ENCODE data around the gene TEC.

- no peak for TF ChIP-seq CTCF (conservative IDR thresholded peaks at IDR 0.05; ENCODE audit: low read depth in 2 of 2)
- TF ChIP-seq STAT1 (IDR thresholded peaks at IDR 0.05; ENCODE audit: unreplicated experiment) = no peak
- no peak for TF ChIP-seq ZNF462 (CRISPR knock-in tag; IDR thresholded peaks at IDR 0.05)
- TF ChIP-seq EZH2 (IDR thresholded peaks at IDR 0.05; ENCODE audit: low read depth, unreplicated experiment) = no peak
- no peak for TF ChIP-seq POLR2AphosphoS5 (IDR thresholded peaks at IDR 0.05; ENCODE audit: low read depth)
- TF ChIP-seq CREB1 (CRISPR knock-in tag; IDR thresholded peaks at IDR 0.05; ENCODE audit: low read depth) = no peak
- no peak for TF ChIP-seq JUNB (IDR thresholded peaks at IDR 0.05; ENCODE audit: unreplicated experiment)
- TF ChIP-seq ETS1 (IDR thresholded peaks at IDR 0.05) = no peak
- no peak for TF ChIP-seq ZNF331 (CRISPR knock-in tag; IDR thresholded peaks at IDR 0.05; ENCODE audit: low read depth)
- TF ChIP-seq EZH2phosphoT487 (IDR thresholded peaks at IDR 0.05; ENCODE audit: unreplicated experiment) = no peak
Observed at GRCh38 chr4:48121180-48121579, 148.5 kb downstream of the TEC start.
